GM10847 (cell line): ENCODE data around the gene ARHGAP19.

Experiments used
- POLR2A ChIP-seq: IDR thresholded peaks from 2 replicates; pipeline ENCODE4 v1.6.1; 2011; ENCODE audit not compliant: insufficient read length; ENCODE audit errors: extremely low read depth

ARHGAP19 gene

DNA sequence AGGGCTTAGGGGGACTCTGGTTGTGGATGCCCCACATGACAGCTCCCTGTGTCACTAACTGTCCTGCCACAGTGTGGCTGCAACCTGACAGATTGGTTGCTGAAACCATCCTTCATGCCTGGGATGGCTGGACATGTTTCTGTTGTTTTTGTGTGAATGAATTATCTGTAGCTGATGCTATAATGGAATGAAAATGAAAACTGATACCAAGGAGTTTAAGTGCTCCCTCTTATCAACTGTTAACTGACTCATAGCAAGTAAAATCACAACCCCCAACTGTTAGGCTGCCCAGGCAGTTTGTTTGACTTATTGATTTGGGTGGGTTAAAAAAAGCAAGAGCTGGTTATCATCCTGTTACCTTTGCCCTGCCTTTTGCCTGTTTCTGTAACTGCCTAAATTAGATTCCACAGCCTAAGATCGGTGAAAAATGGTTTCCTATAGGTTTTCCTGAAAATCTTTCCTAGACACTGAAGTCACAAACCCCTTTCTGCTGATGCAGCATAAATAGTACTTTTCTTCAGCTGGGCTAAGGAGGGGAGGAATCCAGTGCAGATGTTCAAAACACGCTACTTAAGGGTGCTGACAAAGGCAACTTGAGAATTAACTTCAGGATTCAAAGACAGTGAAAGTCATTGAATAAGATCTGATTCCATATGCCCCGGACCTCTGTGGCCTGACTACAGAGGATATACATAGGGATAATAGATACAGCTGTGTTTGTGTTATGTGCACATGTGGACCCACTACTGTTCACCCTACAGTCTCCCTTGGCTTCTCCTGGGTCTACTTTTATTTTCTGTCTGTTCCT is 36.4 kb upstream of the ARHGAP19 start:
- no peak for TF ChIP-seq POLR2A

DNA sequence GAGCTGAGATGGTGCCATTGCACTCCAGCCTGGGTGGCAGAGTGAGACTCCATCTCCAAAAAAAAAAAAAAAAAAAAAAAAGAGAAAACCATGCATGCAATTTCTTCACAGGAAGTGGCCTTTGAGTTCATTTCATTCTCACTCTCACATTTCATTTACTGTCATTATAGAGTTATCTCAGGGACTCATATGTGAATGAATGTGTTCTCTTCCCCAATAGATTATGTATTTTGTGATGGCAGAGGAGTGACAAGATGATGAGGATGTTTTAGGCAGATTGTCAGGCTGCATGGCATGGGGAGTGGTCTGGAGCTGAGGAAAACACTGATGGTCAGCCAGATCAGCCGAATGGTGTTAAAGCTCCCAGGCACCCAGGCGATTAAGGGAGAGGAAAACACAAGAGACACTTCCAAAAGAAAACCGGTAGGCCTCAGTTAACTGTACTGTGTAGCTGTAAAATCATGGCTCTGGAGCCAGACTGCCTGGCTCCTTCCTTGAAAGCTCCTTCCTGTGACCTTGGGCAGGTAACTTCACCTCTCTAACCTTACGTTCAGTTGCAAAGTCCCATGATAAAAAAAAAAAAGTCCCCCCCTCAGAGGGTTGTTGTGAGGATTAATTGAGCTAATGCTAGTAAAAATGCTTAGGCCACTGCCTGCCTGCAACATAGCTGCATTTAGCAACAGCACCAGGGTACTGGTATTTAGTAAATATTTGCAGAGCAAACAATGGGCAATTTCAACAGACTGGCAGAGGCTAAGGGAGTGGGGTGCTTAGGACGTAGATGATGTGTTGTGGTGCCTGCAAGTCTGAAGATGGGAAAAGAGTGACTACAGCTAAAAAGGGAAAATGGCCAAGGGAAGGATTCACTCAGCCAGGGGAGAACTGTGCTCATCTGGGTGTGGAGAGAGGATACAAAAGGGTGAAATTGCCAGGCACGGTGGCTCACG is 35.2 kb upstream of the ARHGAP19 start:
- TF ChIP-seq POLR2A, result no peak

DNA sequence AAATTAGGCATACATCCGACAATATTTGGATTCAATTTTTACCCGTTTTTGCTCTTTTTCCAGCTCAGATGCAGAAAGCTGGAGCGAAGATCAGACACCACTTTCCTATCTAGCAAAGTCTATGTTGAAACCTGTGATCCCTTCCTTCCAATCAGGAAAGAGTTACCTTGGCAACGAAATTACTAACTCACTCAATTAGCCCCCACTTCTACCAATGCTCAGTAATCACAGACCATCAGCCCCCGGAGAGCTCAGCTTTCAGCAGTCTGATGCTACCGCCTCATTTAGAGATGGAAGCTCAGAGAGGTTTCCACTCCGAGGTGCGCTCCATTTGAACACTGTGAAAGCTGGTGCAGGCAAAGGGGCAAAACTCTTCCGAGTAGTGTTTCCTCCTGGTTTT is 33.3 kb upstream of the ARHGAP19 start:
- TF ChIP-seq POLR2A, result no peak

DNA sequence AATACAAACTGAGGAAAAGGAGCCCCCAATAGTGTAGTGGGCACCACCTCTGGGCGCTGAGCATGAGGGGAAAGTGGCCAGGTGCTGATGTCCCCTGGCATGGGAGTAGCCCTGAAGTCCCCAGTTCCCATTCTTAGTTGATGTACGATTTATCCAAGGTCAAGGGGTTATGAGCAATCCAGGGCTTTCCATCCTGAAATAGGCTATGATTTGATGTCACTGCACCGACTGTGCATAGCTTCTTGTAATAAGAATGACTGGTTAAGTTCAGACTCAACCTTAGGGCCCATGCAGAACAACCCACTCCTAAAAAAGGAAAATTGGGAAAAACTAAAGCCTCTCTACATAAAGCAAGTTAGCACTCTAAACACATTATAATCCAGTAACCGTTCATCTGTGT is 31.1 kb upstream of the ARHGAP19 start:
- TF ChIP-seq POLR2A, result no peak

DNA sequence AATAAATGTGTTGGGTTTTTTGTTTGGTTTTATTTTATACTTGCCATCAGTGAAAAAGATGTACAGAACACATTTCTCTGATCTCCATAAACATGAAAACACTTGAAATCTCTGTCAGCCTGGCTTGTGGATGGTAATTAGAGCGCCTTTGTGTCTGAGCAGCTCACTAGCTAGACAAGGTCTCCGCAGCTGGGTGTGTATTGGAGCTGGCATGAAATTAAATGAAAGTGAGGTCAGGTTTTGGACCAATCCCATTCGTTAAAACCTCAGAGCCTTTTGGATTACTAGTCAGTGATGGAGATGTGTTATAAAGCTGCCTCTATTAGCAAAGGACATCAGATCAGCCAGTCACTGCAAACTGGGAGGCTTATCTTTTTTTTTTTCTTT is 29.4 kb upstream of the ARHGAP19 start:
- no peak for TF ChIP-seq POLR2A

DNA sequence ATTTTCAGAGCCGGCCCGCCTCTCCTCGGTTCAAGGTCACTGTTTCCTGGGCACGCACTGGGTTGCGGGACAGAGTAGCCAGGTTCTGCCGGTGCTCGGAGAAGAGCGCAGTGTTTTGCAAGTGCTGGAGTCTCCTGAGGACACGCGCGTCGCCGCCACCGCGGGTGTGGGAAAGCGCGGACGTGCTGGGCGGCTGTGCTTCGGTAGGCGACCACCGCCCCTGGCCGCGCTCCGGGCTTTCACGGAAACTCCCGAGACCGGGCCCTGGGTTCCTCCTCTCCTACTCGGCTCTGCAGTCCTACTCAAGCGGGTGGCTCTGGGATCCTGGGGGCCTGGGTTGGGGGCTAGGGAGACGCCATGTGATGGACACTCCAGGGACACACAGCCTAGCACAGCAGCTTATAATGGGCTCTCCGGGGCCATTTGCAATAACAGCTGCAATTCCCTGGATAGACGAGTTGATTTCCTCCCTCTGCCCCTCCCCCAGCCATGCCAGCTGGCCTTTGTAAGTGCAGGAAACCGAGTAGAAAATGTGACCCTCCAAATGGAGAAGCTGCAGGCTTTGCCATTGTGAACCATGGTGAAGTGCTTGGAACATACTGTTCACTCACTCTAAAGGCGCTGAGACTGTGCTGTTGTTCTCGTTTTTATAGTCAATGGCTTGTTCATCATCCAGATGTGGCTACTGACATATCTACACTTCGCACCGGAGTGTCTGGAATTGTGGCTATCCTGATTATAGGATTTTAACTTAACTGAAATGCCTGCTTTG is 28.8 kb upstream of the ARHGAP19 start:
- TF ChIP-seq POLR2A, result no peak

DNA sequence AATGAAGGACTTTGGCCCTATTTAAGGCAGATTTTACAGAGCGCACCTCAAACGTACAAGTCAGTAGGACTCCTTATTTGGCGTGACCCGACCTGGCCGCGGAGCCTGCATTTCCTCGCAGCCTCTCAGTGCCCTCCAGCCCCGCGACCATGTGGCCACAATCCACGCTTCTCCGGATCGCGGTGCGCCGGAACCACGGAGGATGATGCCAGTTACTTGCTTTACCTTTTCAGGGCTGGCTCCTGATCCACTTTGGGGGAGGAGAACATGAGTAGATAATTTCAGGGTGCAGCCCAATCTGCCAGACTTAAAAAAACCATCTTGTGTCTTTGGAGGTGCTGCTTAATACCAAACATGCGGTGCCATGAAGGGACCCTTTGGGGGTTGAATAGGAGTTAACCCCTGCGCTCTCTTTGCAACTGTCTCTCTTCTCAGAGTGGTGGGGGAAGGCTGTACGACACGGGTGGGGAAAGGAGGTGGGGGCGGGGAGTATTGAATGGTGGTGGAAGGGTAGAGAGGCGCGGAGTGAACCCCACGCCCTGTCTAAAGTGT is 28.1 kb upstream of the ARHGAP19 start:
- no peak for TF ChIP-seq POLR2A

DNA sequence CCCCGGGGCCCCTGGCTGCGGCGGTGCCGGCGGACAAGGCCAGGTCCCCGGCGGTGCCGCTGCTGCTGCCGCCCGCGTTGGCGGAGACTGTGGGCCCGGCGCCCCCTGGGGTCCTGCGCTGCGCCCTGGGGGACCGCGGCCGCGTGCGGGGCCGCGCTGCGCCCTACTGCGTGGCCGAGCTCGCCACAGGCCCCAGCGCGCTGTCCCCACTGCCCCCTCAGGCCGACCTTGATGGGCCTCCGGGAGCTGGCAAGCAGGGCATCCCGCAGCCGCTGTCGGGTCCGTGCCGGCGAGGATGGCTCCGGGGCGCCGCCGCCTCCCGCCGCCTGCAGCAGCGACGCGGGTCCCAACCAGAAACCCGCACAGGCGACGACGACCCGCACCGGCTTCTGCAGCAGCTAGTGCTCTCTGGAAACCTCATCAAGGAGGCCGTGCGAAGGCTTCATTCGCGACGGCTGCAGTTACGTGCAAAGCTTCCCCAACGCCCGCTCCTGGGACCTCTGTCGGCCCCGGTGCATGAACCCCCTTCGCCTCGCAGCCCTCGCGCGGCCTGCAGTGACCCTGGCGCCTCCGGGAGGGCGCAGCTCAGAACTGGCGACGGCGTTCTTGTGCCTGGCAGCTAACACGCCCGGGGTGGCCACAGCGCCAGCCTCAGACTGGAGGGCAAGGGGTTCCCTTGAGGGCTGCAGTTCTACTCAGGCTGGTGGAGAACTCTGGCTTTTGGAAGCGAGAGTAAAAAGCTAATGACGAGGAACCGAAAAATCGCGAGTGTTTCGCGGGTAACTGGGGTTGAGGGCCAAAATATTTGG is 27.4 kb upstream of the ARHGAP19 start:
- TF ChIP-seq POLR2A, result no peak

DNA sequence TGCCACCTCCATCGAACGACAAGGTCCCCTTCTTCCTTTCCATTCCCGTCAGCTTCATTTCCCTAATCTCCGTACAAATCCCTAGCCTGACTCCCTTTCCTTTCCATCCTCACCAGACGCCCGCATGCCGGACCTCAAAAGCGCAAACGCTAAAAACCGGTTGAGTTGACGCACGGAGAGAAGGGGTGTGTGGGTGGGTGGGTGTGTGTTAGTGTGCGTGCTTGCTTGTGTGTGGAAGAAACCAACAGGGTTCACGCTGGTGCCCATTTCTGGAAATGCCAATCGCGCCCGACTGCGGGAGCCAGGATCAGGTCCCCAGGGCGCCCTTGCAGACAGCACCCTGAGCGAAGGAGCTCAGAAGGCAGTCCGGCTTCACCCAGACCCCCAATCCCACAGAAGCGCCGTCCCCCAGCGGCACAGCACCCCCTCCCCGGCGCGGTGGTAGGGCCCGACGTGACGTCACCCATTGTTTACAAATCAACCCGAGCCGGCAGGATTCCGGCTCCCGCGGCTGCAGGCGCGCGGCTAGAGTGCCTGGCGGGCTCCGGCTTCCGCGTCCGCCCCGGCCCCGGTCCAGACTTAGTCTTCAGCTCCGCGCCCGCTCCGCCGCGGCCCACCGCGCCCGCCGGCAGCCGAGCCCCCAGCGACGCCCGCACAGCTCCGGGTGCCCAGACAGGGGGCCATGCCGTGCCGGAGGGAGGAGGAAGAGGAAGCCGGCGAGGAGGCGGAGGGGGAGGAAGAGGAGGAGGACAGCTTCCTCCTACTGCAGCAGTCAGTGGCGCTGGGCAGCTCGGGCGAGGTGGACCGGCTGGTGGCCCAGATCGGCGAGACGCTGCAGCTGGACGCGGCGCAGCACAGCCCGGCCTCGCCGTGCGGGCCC is 26.6 kb upstream of the ARHGAP19 start, which contains the start of gene FRAT1:
Gene FRAT1 (plus strand): TSS at position 500 of the 880 bp plus-strand sequence. CDS start 183 bp downstream, at position 683.
- peak; percentile 38 for TF ChIP-seq POLR2A

DNA sequence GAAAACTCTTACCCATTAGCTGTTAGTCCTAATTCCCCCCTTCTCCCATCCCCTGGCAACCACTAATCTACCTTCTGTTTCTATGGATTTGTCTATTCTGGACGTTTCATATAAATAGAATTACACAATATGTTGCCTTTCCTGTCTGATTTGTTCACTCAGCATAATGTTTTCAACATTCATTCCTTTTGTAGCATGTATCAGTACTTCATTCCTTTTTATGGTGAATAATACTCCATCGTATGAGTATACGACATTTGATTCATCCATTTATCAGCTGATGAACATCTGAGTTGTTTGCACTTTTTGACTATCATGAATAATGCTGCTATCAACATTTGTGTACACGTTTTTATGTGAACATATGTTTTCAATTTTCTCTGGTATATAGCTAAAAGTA is 22.2 kb upstream of the ARHGAP19 start:
- TF ChIP-seq POLR2A, result no peak

DNA sequence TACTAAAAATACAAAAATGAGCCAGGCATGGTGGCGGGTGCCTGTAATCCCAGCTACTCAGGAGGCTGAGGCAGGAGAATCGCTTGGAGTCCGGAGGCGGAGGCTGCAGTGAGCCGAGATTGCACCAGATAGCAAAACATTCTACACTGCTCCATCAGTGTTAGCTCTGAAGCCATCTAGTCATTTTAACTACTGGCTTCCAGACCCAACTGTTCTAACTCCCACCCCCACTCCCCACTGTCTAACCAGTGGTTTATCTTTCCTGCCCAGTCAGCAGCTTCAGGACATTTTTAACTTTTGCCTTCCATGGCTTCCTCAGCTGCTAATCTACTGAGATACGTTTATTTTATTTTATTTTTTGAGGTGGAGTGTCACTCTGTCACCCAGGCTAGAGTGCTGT is 20.5 kb upstream of the ARHGAP19 start:
- TF ChIP-seq POLR2A, result no peak

DNA sequence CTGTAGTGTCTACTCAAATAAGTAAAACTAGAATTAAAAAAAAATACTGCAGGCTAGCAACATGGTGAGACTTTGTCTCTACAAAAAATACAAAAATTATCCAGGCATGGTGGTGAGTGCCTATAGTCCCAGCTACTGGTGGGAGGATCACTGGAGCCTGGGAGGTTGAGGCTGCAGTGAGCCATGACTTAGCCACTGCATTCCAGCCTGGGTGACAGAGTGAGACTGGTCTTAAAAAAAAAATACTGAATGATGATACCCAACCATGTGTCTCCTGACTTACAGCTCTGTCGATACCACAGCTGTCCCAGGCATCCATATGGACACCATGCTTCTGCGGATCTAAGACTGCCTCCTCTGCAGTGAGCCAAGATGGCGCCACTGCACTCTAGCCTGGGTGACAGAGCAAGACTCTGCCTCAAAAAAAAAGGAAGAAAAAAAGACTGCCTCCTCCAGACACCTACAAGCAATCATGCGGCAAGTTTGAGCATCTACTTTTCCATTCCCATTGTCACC is 18.7 kb upstream of the ARHGAP19 start:
- TF ChIP-seq POLR2A, result no peak
